ENCODE results near the gene ATP1A3.

- TF ChIP-seq CTCF (IDR thresholded peaks at IDR 0.05): no peak
- no peak for TF ChIP-seq POLR2A (IDR thresholded peaks at IDR 0.05)
Measured at GRCh38 chr19:41922585-41922984, 71.4 kb downstream of the ATP1A3 start.

Measured in heart left ventricle (tissue), 13 donors.